Activated T-helper 9 cell treated with anti-CD3 and anti-CD28 coated beads, Interleukin-2, amount 50 U/mL, for 16 hours (primary cell): Measurements from ENCODE around the gene CLK3.
"Not testable (repeated sequence)": the region's sequence is repeated elsewhere in the genome, so short reads cannot be mapped to it uniquely, and the experiment has no call there.

ENCODE experiments used
- DNase-seq: peaks from one replicate; pipeline ENCODE4 v3.0.0-alpha.2; 2020; ENCODE audit warnings: low read depth

Gene CLK3

GRCh38 chr15:74615508-74616365, at the start of gene CLK3:
CLK3 (plus strand) TSS chr15:74615836; CDS start chr15:74619197, 3,361 bp downstream.
- peak; percentile 94 for DNase-seq

- DNase-seq = no peak
Measured at GRCh38 chr15:74568594-74568993, 47.0 kb upstream of the CLK3 start.

GRCh38 chr15:74569731-74570070, 45.9 kb upstream of the CLK3 start:
- no peak for DNase-seq

GRCh38 chr15:74571191-74571590, 44.4 kb upstream of the CLK3 start:
- no peak for DNase-seq

GRCh38 chr15:74573987-74574386, 41.6 kb upstream of the CLK3 start:
- no peak for DNase-seq

- DNase-seq = no peak
Measured at GRCh38 chr15:74578496-74578994, 37.1 kb upstream of the CLK3 start.

- no peak for DNase-seq
Measured at GRCh38 chr15:74579001-74579400, 36.6 kb upstream of the CLK3 start.

GRCh38 chr15:74580538-74581350, 34.9 kb upstream of the CLK3 start:
- no peak for DNase-seq

GRCh38 chr15:74584204-74584603, 31.4 kb upstream of the CLK3 start:
- DNase-seq = no peak

- DNase-seq = no peak
Measured at GRCh38 chr15:74584779-74585178, 30.9 kb upstream of the CLK3 start.

GRCh38 chr15:74585191-74585590, 30.4 kb upstream of the CLK3 start:
- no peak for DNase-seq

GRCh38 chr15:74585857-74586256, 29.8 kb upstream of the CLK3 start:
- no peak for DNase-seq

GRCh38 chr15:74589826-74590225, 25.8 kb upstream of the CLK3 start:
- no peak for DNase-seq

GRCh38 chr15:74592222-74592621, 23.4 kb upstream of the CLK3 start:
- DNase-seq = no peak

GRCh38 chr15:74593122-74593521, 22.5 kb upstream of the CLK3 start:
- DNase-seq = no peak

GRCh38 chr15:74594455-74594854, 21.2 kb upstream of the CLK3 start:
- DNase-seq = no peak

- no peak for DNase-seq
Measured at GRCh38 chr15:74595271-74595670, 20.4 kb upstream of the CLK3 start.

GRCh38 chr15:74596736-74597135, 18.9 kb upstream of the CLK3 start:
- not testable (repeated sequence) for DNase-seq

GRCh38 chr15:74597146-74597705, 18.4 kb upstream of the CLK3 start:
- not testable (repeated sequence) for DNase-seq

- peak; percentile 79 for DNase-seq
Measured at GRCh38 chr15:74598126-74598842, 17.4 kb upstream of the CLK3 start.

GRCh38 chr15:74599156-74599555, 16.5 kb upstream of the CLK3 start:
- DNase-seq = no peak
